ENCODE measurements around the gene FOXP1.

The FOXP1 gene

DNA sequence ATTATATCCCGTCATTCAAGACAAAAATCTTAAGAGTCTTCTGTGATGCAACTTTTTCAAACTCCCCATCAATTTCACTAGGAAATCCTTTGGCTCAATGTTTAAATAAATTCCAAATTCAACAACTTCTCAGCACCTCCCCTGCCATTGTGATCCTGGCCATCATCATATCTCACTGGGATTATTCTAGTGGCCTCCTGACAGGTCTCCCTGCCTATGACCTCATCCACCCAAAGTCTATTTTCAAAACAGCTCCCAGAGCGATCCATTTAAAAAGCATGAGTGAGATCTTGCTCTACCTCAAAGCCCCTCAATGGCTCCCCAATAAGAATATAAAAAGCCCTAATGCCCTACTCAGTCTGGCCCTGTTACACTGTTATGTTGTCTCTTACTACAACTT, 293.2 kb downstream of the FOXP1 start:
- no peak for DNase-seq

DNA sequence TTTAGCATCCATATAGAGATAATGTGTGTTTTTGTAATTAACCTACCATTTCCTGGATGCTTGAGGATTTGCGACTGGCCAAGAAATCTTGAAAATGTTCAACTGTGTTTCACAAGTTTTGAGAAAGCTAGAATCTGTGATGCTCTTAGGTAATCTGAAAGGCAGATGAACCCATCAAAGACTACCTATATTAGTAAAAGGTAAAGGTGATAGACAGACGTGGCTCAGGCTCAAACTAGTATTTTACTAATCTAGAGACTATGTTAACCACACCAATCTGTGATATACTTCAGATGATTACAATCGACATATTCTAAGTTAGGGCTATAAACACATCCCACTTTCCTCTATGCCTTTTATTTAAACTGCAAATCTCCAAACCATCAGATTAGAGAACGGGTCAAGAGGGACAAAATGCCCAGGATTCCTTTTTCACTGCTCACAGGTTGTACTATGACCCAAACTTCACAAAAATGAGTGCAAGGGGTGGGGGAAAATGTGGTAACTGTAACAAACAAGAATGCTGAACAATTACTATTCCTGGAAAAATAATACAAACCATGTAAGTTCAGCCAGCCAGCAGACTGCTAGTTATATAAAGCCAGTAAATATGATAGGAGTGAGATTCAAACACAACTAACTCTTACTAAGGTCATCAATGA, 295.1 kb downstream of the FOXP1 start:
- no peak for DNase-seq

DNA sequence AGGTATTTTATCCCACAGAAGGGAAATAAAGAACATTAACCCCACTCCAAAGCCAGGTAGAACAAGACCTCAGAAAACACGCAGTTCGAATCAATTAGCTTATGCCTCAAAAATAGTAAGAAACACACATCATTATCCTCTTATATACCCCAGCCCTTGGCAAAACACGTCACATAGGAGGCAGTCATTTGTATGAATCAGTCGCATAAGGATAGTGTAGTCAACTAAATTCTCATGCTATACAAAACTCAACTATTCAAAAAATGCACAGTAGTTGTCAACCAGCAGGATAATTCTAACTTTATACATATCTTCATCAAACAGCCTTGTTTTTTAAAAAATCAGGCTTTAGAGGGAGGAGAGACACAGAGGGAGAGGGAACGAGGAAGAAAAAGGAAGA, 298.4 kb downstream of the FOXP1 start:
- no peak for DNase-seq

DNA sequence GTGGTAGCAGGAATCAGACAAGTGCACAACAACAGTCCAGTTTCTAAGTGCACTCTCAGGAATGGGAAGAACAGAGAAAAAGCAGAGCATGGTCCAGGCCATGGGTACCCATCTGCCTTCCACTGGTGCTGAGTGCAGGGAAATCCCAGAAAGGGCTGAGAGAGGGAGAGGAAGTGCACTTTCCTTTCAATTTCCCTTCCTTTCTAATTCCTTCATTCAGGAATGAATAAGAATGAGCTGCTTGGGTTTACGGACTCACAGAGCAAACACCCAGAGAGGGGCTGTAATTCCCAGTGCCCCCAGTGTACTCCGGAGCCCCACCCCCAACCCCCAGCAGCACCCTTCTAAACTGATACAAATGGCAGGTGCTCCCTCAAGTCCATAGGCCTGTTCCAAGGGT, 300.6 kb downstream of the FOXP1 start:
- no peak for DNase-seq

DNA sequence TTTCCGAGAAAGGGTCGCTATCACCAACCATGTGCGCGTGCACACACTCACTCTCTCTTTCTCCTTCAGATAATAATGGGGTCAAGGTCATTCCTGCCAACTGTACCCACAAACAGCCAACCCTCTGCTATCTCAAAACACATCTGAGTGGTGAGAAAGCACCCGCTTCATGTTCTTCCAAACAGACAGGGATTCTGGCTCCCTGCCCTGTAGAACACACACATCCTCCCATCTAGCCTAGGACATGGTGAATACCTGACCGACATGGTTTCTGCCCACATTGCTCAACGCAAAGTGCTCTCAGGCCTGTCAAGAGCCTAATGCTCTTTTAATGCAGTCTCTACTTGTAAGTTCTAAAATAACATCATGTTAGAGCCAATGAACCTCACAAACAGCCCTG, 302.2 kb downstream of the FOXP1 start:
- no peak for DNase-seq

DNA sequence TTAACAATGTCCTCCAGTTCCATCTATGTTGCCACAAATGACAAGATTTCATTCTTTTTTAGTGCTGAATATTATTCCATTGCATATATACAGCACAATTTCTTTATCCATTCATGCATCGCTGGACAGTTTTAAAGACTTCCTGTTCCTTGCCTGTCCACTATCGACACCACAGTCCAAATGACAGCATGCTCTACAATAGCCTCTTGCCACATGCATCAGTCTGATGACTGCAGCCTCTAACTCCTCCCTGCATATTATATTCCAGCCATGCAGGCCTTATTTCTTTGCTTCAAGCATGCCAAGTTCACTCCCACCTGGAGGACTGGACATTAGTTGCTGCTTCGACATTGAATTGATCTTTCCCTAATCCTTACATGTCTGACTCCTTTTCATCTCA, 306.2 kb downstream of the FOXP1 start:
- DNase-seq = no peak

DNA sequence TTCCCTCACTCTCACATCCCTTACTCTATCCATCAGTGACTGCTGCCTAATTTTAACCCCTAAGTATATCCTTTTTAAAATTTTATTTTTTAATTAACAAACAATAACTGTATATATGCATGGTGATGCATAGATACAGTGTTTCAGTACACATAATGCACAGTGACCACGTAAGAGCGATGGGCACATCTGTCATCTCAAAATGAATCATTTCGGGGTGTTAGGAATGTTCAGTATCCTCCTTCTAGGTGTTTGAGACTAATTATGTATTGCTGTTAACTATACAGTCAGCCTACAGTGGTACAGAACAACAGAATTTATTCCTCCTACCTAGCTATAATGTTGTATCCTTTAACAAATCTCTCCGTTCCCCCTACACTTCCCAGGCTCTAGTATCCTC, 307.0 kb downstream of the FOXP1 start:
- DNase-seq = no peak

DNA sequence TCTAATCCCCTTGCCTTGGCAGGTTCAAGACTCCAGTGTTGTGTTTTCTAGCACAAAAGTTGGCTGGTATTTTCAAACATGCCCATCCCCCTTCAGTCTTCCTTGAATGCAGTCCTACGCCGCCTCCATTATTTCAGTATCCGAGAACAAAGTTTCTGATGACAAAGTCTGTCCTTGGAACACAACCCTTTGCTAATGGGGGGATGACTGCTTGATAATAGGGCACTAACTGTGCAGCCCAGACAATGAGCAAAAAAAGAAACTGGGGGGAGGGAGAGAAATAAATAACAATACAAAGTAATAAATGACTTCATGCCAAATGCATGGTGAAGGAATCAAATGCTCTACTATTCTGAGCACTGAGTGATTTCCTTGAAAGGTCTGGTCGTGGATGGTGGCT, 310.1 kb downstream of the FOXP1 start:
- DNase-seq = no peak

DNA sequence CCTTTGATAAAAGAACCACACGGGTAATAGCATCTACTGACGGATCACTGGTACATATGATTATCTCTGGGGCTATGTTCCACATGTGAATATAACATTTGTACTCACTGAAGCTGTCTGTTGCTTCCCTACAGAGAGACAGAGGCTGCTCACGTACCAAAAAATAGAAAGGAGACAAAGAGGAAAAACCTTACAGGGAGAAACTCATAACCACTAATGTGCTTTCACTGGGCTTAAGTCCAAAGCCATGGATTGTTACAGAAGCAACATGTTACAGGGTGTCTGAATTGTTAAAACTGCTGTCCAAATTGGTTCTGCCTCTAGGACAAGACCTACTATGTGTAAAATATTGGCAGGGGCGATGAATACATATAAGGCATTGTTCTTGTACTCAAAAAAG, 311.9 kb downstream of the FOXP1 start:
- no peak for DNase-seq

DNA sequence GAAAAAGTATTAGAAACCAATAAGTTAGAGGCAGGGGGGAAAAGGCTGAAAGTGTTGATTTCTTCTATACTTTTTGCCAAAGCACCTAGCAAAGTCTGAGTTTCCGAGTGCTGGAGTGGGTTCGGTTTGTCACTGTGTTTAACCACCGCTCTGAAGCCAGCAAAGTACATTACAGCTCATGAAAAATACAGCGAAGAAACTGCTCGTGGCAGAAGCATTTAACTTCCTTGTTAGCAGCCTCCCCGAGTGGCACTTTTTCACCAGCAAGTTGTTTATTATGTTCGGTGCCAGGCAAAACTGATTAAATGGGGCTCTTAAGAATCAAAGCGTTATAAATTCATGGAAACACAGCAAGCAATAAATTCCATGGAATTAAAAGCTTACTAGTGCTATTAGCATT, 313.6 kb downstream of the FOXP1 start:
- no peak for DNase-seq

DNA sequence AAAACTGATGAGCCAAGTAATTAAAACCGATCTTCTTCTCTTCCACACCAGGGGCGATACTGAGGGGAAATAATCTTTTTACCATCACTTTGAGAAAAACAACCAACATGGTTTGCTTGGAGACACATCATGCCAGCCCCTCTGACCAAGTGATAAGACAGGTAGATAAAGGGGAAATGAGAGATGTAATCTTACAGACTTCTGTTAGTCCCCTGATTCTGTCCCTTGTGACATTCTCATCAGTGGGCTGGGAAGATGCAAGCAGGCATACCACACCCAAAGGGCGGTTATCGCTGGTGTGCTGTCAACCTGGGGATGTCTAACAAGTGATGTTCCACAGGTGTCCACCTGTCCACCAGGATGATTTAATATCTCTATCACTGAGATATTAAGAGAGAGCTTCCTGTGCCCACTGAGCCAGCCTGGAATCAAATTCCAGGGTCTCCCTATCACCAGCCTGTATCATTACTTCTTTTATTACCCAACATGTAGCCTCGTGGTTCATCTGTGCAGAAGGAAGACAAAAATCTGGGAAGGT, 315.0 kb downstream of the FOXP1 start:
- DNase-seq = no peak

DNA sequence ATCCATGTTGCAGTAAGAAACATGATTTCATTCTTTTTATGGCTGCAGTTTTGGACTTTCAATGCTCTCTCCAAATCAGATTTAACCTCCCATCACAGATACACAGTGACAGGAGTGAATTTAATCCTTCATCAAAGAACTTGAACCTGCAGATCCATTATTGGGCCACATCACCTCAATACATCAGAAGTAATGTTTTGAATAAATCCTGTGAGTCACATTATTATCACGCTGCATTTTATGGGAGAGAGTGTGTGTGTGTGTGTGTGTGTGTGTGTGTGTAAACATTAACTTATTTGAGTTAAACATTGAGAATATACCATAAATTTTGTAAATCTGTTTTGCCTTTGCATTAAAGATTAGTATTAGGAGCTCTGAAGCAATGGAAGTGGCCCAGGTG, 316.7 kb downstream of the FOXP1 start:
- DNase-seq = no peak

DNA sequence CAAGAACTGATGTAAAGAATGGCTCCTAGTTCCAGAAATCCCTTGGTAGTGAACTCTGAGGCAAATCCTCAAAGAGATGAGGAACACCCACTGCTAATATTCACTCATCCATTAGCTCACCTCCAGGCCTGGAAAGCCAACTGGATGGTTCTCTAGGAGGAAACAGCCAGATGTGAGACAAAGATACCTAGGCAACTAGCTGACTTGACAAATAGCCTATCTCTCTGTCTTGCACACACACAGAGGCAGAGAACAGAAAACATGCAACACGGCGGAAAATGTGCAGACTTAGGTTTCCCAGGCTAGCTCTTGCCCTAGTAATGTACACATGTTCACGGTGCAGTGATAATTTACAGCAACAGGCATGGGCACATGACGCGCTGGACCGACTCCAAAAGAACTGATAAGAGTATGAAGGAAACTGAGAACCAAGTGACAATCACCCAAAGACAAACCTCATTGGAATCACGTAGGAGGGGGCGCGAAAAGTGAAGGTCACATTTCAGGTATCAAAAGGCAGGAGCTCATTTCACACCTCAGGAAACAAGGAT, 318.1 kb downstream of the FOXP1 start:
- DNase-seq = no peak

DNA sequence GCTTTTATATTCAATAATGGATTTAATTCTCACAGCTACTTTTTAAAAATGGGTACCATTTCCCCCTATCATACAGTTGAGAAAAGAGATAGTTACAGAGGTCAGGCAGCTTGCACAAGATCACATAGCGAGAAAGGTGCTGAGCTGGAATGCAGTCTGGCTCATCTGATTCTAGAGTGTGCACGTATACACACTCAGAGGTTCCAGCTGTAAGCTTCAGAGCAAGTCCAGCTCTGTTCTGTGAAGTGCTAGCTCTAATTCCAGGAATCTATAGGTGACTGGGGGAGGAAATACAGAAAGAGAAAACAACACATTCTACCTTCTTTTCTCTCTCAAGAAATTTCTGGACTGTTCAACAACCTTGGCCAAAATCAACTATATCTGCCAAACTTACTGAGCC, 318.7 kb downstream of the FOXP1 start:
- DNase-seq = no peak

DNA sequence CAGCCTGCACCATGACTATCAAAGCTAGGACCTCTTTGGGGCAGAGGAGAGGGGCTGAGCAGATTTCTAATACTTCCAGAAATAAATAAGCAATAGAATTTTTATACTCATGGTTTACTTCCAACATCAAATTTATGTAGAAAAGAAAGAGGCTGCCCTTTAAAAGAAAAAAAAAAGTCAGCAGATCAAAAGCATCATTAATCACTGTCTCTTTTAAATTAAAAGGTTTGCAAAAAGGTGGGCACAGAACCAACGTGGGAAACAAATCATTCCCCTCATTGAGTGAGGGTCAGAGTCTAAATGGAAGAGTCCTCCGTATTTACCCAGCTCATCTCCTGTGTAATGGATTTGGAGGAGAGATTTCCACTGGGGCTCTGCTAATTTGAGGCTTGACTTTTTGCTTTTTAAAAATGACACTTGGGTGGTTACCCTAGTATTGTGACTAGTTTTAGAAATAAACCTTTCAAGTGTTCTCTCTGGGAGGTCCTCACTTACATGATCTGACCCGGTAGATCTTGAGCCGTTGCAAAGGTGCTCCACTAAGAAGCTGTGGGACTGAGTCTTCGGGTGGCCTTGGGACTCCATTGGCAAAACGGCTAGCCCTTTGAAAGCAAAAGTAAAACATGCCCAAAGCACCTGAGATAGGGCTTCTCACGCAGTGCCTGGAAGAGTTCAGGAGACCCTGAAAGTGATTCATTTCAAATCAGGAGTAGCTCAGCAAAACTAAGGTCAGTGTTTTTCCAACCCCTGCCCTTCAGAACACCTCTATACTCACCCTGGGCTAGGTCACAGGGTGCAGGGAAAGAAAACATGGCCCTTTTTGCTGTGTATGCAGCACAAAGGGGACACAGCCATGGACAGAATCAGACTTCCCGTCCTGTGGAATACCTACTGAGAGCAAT, 320.9 kb downstream of the FOXP1 start:
- no peak for DNase-seq

DNA sequence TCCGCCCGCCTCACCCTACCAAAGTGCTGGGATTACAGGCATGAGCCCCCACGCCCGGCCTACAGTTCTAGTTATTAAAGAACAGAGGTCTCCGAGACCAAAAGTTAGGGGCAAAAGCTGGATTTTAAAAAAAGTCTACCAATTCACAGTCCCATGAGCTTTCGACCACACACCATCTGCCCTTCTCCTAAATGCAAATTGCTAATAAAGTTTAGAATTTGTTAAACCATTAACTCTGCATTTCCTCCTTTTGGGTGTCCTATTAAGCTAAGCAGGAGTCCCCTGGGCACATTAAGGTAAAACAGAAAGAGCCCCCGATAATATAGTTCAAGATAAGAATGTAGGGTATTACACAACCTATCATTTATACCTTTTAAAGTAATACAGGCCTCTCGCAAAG, 322.7 kb downstream of the FOXP1 start:
- no peak for DNase-seq

DNA sequence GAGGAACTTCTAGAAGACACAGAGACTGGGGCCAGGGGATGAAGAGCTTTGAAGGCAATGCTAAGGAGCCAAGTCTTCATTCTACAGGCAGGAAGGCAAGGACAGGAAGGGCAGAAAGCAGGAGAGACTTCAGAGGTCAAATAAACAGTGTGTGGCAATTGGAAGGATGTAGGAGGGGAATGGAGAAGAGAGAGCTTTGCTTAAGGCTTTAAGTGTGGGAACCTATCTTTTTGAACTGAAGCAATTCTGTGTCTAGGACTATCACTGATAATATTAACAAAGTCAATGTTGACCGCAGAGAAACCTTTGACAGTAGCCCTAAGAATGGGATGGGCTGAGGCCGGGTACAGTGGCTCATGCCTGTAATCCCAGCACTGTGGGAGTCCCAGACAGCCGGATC, 325.0 kb downstream of the FOXP1 start:
- no peak for DNase-seq

DNA sequence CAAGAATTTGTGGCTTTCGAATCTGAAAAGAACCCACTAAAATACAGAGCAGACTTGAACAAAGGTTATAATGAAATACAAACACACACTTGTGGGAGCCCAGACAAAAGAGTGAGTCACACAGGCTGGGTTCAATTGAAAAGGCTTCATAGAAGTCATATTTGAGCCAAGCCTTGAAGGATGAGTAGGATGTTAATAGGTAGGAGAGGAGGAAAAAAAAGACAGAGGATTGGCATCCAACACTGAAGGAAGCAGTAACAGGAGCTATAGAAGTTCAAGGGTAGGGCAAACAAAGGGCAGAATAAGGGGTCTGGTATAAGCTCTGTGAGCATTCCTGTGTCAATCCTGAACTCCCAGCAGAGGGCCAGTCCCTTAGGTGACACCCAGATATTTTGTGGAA, 325.4 kb downstream of the FOXP1 start:
- no peak for DNase-seq

DNA sequence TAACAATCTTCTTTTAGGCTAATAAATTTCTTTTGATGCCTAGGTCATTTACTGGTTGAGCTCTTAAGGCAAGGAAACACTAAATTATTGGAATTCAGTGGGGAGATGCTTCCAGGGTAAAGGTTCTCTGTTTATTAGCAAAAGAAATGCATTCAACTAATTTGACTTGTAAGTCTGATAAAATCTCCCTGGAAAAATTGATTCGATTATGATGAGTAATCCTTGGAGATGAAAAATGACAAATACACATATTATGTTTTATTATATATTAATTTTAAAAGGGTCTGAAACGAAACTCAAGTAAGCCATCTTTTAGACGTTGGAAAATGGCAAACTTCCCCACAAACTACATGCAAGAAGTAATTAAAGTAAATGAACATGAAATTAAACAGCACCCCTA, 328.0 kb downstream of the FOXP1 start:
- DNase-seq = no peak

DNA sequence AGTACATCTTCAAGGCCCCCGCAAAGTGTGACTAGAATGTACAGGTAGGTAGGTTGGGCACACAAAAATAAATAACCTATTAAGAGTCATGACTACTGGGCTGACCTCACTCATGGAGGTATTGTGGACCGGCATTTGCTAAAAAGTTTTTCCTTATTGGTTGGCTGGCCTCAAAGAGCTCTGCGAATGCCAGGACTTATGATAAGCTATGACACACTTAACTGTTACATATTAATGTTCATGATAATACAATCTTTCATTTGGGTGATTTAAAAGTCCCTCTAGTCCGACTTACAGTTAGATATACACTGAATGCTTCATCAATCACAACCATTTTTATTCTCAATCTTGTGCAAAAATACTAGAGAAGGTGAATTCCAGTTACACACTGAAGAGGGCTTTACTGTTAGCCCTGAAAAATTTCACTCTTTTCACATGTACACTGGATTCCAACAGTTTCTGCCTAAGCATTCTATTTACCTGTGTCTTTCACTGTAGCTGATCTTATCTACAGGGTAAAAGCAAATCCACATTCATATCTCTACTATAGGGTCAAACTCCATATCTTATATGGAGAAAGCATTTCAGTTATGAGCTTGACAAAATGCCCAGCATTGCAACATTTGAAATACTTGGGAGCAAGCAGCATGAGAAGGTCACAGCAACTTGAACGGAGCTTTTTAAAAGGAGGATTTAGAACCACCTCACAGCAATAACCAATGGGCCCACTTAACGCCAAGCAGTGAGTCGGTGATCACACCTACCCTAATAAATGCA, 329.1 kb downstream of the FOXP1 start:
- no peak for DNase-seq

DNA sequence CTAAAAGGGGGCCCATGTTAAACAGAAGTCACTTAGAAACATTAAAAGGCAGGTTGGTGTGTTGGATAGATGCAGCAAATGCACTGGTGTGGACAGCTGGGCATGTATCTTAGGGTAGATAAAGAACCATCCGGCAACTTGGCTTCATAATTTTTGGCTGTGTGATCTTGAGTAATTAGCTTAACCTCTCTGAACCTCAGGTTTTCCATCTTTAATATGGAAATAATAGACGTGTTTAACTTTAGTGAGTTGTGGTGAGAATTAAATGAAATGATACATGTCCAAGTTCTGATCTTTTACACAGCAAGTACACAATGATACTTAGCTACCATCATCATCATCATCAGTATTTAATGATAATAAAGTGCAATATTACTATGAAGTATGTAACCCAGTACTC, 330.4 kb downstream of the FOXP1 start:
- no peak for DNase-seq

DNA sequence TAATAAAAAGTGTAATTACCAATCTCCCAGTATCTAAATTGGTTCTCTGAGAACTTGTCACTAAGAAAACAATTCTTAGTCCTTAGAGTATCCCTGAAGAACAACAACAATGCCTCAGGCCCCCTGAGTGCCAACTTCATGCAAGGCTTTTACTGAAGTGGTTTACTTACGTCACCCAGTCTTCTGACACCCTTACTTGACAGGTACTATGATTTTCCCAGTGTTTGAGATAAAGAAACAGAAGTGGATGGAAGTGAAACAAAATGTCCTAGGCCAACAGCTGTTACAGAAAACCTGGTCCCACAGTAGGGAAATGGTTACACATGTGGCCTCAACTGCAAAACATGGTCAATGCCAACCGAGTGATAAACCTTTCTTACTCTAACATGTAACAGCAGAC, 331.1 kb downstream of the FOXP1 start:
- no peak for DNase-seq

DNA sequence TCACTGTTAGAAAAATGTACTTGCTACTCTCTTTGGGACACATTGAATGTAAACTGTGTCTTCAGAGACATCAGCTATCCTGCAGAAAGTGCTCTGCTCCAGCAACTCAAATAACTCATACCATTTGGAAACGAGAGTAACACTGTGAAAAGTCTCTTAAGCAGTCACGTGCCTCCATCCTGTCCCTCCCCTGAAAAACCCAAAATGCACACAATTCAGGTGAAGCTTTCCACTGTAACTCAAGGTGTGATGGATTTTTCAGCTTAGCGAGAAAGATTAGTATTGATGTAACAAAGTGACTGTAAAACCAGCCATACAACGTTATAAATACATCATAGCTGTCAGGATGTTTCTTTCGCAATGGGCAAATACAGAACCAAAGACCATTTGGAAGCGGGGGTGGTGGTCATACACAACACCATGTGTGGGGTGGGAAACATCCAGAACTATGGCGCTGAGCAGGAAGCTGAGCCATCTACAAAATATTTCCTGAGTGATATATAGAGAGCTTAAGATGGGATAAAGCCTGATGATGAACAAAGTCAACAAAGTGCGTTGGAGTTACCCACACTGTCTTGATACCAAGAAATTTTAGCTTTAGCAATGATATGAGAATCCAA, 332.3 kb downstream of the FOXP1 start:
- no peak for DNase-seq
